ENCODE results near the gene FARP1.
"Not testable (repeated sequence)": the region's sequence is repeated elsewhere in the genome, so short reads cannot be mapped to it uniquely, and the experiment has no call there.

The FARP1 gene

DNA sequence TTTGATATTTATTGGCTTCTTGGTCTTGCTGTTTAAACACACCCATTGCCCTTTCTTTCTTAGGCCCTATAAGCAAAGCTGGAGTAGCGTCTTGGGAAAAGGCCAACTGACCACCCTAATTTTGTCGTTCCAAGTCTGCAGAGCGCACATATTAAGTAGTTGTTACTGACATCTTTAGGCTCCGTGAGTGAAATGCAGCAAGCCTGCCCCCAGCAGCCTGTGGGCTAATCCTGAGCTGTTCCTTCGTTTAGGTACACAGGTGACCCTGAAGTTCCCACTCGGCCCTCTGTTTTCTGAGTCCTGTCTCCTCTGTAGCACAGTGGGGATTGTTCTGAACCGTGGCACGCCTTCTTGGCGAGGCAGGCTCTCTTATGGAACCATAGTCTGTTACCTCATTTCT is 263.5 kb downstream of the FARP1 start:
- no peak for DNase-seq

DNA sequence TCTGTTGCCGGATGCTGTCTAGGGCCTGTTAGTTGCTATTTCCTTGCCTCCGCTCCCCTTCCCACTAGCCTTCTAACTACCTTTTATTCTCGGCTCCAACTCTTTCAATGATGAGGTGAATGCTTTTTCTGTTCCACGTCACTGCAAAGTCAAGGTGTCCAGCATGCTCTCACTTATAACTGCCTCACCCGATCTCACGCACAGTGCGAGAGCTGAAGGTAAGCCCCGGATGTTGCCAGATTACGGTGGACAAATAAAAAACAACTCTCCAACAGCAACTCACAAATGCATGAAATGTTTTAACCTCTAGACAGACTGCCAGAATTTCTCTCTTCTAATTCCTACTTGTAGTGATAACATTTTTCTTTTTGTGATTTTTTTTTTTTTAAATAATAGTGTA is 264.1 kb downstream of the FARP1 start:
- no peak for DNase-seq

DNA sequence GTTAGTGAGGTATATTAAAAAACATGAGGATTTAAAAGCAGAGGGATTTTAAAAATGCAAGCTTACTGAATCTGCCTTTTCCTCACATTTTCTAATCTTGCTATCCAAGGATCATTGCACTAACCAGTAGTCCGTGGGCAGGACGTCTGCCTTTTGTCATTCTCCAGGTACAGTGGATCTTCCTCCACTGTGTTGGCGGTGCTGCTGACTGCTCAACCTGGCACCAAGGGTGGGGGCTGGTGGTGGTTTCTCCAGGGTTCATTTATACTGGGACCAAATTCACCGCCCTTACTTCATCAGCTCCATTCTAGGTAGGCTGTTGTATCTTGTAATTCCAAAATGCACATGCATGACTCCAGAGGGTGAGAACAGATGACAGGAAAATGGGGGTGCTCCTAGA is 264.7 kb downstream of the FARP1 start:
- no peak for DNase-seq

DNA sequence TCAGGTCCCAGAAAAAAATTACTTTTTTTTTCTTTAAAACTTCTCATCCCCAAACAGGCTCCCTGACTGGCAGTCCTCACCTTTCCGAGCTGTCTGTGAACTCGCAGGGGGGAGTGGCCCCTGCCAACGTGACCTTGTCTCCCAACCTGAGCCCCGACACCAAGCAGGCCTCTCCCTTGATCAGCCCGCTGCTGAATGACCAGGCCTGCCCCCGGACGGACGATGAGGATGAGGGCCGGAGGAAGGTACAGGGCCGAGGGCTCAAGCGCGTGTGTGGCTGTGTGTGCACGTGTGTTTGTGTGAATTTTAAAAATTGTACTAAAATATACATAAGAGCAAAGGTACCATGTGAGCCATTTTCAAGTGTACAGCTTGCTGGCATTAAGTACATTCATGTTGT is 266.4 kb downstream of the FARP1 start:
- no peak for DNase-seq

DNA sequence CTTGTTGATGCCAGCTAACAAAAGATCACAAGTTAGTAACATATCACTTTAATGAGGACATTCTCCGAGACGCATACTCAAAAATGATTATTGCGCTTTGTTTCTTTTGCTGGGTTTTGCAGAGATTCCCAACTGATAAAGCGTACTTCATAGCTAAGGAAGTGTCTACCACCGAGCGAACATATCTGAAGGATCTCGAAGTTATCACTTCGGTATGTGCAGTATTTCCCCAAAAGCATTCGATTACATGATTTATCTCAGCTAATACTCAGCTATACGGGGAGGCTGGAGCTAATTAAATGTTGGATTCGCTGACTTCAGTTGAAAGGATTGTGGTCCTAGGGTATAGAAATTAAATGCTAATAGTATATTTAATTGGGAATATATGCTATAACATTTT is 267.7 kb downstream of the FARP1 start:
- no peak for DNase-seq

DNA sequence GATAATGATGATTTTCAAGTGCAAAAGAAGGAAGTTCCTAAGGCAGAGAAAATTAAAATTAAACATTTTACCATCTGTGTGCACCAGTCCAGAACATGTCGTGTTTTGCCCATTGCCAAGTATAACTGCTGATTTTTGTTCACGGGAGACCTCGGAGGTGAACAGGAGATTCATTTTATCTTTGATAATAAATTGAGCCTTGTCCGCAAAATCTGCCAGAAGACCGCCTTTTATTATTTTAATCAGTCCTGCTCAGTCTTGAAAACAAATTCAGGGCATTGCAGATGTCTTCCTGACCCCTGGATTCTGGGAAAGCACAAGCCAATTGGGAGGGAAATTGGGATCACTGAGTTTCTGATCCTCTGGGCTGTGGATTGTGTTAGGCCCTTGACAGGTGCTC is 268.1 kb downstream of the FARP1 start:
- DNase-seq: no peak

DNA sequence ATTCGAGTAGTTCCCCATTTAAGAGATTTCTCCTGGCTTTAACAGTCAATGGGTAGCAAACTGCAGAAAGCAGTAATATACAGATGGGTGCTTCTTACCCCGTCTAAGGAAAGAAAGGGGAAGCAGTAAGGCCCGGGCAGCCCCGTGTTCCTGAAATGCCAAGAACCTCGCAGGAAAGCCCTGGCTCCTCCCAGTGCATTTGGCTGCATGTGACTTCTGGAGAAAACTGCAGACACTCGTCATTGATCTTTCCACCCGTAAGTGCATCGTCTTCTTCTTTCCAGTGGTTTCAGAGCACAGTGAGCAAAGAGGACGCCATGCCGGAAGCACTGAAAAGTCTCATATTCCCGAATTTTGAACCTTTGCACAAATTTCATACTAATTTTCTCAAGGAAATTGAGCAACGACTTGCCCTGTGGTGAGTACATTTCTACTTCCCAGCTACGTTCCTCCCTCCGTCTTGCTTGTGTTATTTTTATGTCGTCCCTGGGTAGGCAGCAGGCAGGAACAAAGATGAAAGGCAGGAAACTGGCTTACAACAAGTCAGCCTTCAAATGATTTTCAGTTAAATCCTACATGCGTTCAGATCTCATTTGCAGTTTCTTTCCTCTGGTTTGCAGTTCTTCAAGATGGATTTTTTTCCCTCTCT is 268.8 kb downstream of the FARP1 start:
- DNase-seq: no peak

DNA sequence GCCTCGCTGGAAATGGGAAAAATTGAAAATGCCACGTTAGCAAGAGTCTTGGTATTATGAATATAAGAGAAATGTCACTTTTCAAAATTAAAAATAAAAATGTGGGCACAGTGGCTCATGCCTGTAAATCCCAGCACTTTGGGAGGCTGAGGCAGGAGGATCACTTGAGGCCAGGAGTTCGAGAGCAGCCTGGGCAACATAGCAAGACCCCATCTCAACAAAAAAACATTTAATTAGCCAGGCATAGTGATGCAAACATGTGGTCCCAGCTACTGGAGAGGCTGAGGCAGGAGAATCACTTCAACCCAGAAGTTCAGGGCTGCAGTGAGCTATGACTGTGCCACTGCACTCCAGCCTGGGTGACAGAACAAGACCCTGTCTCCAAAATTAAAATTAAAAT is 270.4 kb downstream of the FARP1 start:
- not testable (repeated sequence) for DNase-seq

DNA sequence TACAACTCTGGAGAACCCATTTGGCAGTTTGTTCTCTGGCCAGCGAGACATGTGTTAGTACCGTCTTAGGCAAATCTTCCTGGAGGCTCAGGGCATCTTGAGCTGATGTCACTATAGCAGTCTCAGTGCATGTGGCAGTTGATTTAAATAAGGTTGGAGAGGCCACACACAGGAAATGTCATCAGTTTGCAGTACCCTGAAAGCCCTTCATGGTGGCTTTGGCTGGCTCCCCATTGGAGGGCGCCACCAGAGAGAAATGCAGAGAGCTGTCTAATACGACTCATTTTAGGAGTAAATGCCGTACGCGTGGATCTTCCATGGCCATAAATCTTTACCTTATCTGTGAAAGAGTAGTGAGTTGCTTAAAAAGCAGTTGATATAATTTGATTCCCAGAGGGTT is 270.9 kb downstream of the FARP1 start:
- no peak for DNase-seq

DNA sequence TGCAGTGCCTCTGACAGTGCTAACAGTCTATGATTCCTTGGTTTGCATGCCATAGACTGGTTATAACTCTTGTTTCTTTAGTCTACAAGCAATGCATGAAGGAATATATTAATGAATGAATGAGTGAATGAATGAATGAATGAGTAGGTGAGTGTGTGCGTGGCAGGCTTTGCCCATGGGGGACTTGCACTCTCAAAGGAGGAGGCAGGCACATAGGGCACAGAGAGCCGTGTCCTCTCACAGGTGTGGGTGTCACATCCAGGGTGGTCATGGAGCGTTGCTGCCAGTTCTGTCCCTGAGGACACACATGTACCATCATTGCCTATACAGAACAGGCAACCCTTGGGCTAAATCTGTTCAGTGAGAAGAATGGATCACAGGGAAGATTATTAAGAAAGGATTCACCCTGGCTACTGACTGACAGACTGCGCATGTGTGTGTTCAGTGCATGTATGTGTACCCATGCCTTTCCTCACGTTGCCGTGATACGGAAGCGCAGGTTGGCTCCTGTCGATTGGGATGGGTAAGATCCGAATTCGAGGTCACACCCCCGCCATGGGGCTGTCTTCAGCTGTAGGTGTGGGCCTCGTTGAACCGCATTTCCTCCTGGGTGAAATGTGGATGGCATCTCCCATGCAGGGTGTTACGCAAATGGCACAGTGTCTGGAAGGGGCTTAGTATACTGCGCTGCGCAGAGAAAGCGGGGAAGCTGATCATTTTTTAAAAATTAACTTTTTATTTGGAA is 272.6 kb downstream of the FARP1 start:
- DNase-seq: no peak

DNA sequence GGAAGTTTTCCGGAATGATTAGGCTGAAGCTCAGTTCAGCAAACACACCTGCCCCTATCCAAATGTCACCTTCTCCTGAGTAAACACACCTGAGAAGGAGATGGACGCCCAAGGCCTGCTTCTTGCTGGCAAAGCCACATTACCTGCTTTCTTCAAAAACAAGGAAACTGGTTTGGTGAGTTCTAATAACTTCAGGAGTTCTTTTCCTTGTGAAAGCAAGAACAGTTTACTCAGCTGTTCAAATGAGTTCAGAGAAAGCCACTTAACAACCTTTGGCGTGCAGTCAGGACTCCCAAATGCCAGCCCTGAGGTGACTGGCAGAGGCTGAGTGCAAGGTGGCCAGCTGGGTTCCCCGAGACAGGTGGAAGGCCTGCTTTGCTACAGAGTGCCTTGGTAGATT is 273.5 kb downstream of the FARP1 start:
- no peak for DNase-seq

DNA sequence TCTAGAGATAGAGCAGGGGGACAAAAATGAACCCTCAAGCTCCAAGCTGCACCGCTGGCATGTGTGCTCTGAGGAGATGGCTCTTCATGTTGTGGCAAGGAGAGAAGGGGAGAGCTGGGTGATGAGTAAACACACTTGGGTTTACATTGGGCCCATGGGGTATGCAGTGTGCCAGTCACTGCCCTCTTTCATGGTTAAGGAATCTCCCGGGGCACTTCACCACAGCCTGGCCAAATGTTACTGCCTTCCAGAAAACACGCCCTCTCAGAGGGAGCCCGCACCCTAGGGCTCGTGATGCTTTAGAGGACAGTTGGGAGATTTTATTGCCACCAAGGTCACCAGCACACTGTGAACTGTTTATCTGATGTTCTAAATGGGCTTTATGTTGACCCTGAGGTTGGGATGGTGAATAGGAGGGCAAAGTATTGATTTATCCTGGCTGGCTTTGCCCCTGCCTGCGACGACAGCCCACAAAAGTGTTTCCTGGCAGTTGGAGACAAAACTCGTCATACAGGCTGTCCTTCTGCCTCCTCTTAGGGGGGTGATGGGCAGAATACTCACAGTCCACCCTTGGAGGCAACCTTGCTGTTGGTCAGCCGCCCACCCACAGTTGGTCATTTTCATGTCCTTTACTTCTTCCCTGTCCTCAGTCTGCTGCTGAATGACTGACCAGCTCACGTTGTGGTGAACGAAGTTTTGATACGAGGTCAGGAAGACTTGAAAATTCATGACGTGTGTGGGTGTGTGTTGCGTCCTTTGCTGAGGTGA is 277.1 kb downstream of the FARP1 start:
- no peak for DNase-seq

DNA sequence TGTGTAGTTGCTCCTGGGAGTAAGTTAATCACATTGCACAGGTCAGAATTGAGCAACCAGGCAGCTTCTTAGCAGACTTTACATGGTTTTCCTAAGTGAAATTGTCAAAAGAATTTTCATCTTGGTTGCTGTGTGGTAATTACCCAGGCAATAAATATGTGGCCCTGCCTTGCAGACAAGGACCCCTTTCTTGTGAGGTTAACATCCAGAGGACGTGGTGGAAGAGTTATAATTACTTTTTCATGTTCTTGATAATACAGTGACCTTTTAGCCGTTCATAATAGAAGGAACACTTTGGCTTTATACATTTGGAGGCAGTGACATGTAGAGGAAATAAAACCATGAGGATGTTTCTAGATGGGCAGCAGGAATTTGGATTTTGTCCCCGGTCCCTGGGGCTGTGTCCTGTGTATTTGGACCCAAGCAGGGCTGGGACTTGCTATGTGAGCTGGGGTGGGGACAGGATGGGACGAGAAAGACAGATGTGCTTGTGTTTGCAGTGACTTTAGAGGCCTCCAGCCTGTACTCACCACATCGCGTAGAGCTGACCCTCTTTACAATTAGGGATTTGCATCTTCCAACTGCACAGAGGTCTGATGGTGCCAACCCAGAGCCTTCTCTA is 277.8 kb downstream of the FARP1 start:
- DNase-seq: no peak

DNA sequence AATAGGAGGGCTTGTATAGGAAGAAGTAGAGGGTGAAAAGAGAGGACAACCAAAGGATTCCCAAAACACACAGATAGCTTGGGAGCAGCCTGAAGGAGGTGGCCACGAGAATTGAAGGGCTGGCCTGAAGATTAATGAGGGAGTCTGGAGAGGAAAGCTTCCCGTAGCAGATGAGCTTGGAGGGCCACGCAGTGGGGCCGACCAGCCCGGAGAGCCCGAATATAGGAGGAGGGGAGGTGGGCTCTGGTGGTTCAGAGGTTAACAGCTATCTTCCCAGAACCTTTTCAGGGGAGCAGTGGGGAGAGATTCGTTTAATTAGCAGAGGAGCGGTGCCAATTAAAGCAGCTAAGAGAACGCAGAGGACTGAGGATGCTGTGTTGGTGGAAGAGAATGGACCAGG is 279.2 kb downstream of the FARP1 start:
- no peak for DNase-seq

DNA sequence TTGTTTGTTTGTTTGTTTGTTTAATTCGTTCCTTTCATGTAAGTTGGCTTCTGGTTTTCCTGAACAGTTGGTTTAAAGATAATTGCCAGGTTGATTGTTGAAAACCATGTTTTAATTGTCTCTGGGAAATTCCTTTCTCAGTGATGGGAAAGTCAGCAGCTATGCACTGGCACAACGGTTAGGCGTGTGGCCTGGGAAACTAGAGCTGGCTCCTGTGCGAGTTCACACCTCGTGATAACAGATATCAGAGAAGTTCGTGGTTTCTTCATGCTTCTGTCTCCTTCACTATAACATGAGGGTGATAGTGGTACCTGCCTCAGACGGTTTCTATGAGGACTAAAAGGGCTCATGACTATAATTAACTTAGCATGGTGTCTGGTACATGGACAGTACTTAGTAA is 280.5 kb downstream of the FARP1 start:
- no peak for DNase-seq

DNA sequence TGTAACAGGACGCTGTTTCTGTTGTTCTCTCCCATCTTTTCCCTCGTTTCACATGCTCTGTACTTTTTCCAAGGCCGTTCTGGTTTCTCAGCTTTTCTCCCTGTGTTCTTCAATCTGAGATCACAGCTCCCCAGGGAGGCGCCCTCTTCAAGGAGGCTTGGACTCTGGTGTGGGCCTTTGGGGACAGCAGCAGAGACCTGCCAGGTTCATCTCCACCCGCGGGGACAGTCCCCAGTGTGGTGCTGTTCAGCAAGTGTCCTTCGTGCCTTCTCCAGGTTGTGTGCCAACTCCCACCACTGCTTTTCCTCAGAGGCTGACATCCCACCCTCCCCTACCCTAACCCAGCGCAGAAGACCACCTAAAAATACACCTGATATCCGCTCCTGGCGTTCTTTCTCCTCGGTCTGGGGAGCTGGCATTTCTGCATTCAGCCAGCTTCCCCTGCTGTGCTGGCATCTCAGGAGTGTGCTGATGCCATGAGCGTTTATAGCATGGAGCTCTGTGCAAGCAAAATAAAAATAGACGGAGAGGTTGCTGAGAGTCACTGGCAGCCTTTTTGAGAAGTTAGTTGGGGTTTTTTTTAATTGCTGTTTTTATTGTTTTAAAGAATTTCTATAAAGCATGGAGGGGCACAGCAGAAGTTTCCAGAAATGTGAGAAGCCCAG is 284.6 kb downstream of the FARP1 start:
- no peak for DNase-seq

DNA sequence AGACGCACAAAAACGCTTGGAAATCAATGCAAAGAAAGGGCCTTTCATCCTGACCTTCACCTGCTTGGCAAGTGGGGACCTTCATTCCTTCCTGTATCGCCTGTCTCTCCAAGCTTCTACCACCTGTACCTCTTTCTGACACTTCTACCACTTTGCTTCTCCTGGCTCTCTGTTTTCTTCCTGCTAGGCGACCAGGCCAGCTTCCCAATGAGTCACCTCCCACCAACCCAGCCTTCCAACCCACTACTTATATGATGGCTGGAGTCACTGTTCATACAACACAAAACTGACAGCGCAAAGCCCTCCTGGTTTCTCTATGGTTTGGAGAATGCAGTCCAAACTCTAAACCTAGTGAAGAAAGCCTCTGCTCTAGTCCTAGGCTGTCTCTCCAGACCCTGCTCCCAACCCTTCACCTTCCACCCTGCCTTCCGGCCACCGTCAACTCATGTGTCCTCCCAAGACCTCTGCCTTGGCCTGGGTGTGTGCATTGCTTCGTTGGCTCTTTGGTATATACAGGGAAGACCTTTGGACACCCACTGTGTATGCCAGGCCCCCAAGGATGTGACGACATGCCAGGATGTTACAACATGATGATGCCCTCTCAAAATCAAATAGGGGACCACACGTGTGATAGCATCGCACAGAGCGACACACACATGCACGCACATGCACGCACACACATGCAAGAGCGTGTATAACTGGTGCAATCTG is 285.5 kb downstream of the FARP1 start:
- DNase-seq: no peak

DNA sequence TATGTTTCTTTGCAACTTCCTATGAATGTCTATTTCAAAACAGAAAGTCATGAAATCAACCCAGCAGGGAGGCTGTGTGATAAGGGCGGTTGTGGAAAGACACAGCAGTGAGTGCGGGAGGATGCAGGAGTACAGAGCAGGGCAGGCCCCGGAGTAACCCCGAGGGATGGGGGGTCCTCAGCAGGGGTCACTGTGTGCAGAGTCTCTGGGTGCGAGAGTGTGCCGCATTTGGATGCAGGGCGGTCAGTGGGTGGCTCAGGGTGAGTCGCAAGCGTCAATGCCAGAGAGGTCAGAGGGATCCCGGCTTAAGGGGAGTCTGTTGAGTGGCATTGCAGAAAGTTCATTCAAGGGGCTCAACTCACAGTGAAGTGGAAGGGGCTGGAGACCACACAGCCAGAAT is 286.2 kb downstream of the FARP1 start:
- DNase-seq: no peak

DNA sequence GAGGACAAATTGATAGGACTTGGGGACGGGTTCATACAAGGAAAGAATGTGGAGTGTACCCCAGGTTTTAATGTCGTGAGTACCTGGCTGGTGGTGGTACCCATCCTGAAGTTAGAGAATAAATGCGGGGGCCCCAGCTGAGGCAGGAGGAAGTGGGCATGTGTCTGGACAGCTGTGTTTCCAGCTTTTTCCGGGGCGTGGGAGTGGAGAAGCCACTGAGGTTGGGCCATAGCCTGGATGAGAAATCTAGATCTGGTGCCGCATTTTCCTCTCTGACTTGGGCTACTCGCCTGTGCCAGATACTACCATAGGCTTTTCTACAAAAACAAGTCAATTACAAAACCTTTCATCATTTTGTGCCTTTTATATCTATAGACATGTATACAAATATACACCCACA is 286.6 kb downstream of the FARP1 start:
- DNase-seq: no peak

DNA sequence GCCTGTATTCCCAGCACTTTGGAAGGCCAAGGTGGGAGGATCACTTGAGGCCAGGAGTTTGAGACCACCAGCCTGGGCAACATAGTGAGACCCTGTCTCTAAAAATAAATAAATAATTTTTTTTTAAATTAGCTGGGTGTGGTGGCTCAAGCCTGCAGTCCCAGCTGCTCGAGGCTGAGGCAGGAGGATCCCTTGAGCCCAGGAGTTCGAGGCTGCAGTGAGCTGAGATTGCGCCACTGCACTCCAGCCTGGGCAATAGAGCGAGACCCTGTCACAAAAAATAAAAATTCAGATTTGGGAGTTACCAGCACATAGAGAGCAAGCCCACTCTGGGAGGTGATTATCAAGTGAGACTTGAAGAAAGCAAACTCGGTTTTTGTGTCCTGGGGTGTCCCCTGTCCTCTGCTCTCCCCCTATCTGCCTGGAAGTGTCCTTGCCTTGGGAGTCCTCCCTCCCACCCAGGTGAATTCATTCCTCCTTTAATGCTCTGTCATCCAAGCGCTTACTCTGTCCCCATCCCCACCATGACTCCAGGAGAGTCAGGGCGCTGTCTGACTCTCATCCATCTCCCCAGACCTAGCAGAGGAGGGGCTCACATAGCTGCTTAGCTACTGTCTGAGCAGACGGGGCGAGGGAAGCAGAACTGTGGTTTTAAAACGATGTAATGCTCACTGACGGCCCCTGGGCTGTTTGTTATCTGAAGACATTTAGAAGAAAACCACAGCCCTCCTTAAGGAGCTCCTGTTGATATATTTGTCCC is 287.3 kb downstream of the FARP1 start:
- DNase-seq: no peak

DNA sequence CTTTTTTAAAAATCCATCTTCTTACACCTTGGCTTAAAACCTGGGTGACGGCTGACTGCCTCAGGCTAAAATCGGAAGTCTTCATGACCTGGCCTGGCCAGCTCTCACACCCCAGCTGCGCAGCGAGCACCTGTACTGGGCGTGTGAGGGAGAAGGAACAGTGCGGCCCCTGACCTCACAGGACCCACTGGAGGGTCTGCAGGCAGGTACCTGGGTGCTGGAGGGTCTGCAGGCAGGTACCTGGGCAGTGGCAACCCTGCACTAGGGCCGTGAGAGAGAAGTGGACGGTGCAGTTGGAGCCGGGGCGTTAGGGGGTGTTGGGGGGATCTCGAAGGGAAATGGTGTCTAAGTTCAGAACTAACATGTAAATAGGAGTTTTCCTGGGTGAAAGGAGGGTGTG is 289.7 kb downstream of the FARP1 start:
- DNase-seq: no peak

DNA sequence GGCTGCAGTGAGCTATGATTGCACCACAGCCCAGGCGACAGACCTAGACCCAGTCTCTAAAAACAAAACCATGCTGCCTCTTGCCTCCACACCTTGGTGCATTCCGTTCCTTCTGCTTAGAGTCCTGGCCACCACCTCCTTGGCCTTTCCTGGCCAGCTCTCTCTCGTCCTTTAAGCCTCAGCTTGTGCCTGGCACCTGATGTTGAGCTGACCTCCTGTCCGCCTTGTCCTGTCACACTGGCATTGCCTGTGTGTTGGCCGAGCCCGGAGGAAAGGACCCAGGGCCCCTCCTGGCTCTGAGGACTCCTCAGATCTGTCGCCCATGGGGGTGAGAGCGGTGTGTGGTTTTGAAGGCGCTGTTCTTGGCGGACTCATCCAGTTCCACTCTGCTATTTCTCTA is 290.8 kb downstream of the FARP1 start:
- no peak for DNase-seq
